ENCODE measurements around the gene CRISPLD2.

CRISPLD2 gene

DNA sequence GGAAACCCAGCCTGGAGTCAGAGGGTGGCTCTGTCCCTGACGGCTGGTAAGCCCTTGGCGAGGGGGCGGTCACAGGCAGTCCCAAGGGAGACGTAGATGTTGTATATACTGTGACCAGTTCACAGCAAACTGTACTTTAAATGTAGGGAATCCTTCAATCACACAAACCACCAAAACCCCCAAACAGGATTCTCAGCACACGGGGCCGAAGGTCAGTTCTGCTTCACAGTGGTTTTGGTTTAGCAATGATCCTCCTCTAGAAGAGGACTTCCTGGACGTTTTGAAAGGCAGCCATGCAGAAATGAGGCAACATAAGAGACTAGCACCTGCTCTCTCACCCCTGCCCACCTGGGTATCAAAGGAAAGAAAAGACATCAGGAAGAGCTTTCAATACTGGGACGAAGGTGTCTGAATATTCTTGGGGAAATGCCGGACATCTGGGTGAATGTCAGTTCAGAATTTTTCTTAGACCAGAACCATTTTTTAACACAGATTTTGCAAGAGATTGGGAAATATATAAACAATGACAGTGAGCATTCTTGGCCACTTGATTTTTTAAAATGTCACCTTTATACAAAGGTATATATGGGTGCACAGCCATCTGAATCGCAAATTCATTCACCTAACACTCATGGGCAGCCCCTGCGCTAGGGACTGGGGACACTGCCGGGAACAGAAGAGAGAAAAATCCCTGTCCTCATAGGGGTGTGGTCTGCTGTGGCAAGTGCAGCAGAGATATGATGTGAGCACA, 74.2 kb downstream of the CRISPLD2 start:
- H3K27ac ChIP-seq, result no peak overlapping the region

GRCh38 chr16:84895016-84895415, 75.2 kb downstream of the CRISPLD2 start:
- H3K36me3 ChIP-seq, result peaks cover 0 to 46% (median 0%) of the 10 kb centered on the region in 3 donors
- H3K4me1 ChIP-seq, result no peaks in the 10 kb centered on the region
- TF ChIP-seq, protein P1, sequence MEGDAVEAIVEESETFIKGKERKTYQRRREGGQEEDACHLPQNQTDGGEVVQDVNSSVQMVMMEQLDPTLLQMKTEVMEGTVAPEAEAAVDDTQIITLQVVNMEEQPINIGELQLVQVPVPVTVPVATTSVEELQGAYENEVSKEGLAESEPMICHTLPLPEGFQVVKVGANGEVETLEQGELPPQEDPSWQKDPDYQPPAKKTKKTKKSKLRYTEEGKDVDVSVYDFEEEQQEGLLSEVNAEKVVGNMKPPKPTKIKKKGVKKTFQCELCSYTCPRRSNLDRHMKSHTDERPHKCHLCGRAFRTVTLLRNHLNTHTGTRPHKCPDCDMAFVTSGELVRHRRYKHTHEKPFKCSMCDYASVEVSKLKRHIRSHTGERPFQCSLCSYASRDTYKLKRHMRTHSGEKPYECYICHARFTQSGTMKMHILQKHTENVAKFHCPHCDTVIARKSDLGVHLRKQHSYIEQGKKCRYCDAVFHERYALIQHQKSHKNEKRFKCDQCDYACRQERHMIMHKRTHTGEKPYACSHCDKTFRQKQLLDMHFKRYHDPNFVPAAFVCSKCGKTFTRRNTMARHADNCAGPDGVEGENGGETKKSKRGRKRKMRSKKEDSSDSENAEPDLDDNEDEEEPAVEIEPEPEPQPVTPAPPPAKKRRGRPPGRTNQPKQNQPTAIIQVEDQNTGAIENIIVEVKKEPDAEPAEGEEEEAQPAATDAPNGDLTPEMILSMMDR (IDR thresholded peaks at IDR 0.05), result no peak
- H3K9me3 ChIP-seq, result no peaks in the 10 kb centered on the region
- peaks cover 0 to 7% of the 10 kb centered on the region in 2 donors for H3K27me3 ChIP-seq
- no peak overlapping the region for H3K4me3 ChIP-seq
- DNase-seq, result no peak
- intact Hi-C loops (cut with DNase I; ENCODE audit: low total_unique reads), result no loop called here
- no peak overlapping the region for H3K27ac ChIP-seq

More for the DNA sequence above, 74.2 kb downstream of the CRISPLD2 start:
- H3K27me3 ChIP-seq, result peaks cover 0 to 7% of the 10 kb centered on the region in 2 donors
- H3K4me3 ChIP-seq, result no peak overlapping the region
- TF ChIP-seq, protein P1 (IDR thresholded peaks at IDR 0.05), result no peak
- DNase-seq, result no peak
- intact Hi-C loops (cut with DNase I; ENCODE audit: low total_unique reads), result no loop called here
- peaks cover 0 to 55% (median 0%) of the 10 kb centered on the region in 3 donors for H3K36me3 ChIP-seq
- no peaks in the 10 kb centered on the region for H3K9me3 ChIP-seq
- H3K4me1 ChIP-seq, result no peaks in the 10 kb centered on the region

- H3K36me3 ChIP-seq, result peaks cover 0 to 34% (median 0%) of the 10 kb centered on the region in 3 donors
- TF ChIP-seq, protein P1 (IDR thresholded peaks at IDR 0.05), result no peak
- H3K4me3 ChIP-seq, result no peak overlapping the region
- H3K4me1 ChIP-seq, result no peaks in the 10 kb centered on the region
- no peaks in the 10 kb centered on the region for H3K9me3 ChIP-seq
- DNase-seq, result no peak
- intact Hi-C loops (cut with DNase I; ENCODE audit: low total_unique reads), result no loop called here
- H3K27me3 ChIP-seq, result peaks cover 0 to 4% of the 10 kb centered on the region in 2 donors
- no peak overlapping the region for H3K27ac ChIP-seq
Measured at GRCh38 chr16:84896847-84897246, 77.1 kb downstream of the CRISPLD2 start.

- no peak overlapping the region for H3K4me3 ChIP-seq
- intact Hi-C loops (cut with DNase I; ENCODE audit: low total_unique reads), result no loop called here
- no peaks in the 10 kb centered on the region for H3K4me1 ChIP-seq
- DNase-seq, result peak in 1 of 2 donors; percentile 65
- H3K36me3 ChIP-seq, result peaks cover 0 to 24% (median 0%) of the 10 kb centered on the region in 3 donors
- TF ChIP-seq, protein P1 (IDR thresholded peaks at IDR 0.05), result no peak
- H3K27ac ChIP-seq, result no peak overlapping the region
- no peaks in the 10 kb centered on the region for H3K27me3 ChIP-seq
- H3K9me3 ChIP-seq, result no peaks in the 10 kb centered on the region
Measured at GRCh38 chr16:84897911-84898377, 78.2 kb downstream of the CRISPLD2 start.

- no peaks in the 10 kb centered on the region for H3K9me3 ChIP-seq
- TF ChIP-seq, protein P1 (IDR thresholded peaks at IDR 0.05), result no peak
- no peaks in the 10 kb centered on the region for H3K4me1 ChIP-seq
- H3K4me3 ChIP-seq, result no peak overlapping the region
- intact Hi-C loops (cut with DNase I; ENCODE audit: low total_unique reads), result no loop called here
- peaks cover 0 to 19% (median 0%) of the 10 kb centered on the region in 3 donors for H3K36me3 ChIP-seq
- H3K27ac ChIP-seq, result no peak overlapping the region
- DNase-seq, result no peak
- no peaks in the 10 kb centered on the region for H3K27me3 ChIP-seq
Measured at GRCh38 chr16:84898447-84898846, 78.7 kb downstream of the CRISPLD2 start.
